HL-60/S4 (cell line): ENCODE data around the gene ARHGAP9.
"Not testable (repeated sequence)": the region's sequence is repeated elsewhere in the genome, so short reads cannot be mapped to it uniquely, and the experiment has no call there.

Experiments
- in situ Hi-C: fragments of 300-500 bp; cut with MboI; formaldehyde crosslinking; loops from 2 replicates; pipeline ENCODE4 v1.14.3; 2022; ENCODE audit warnings: low sequenced_read_pairs

Gene ARHGAP9

DNA sequence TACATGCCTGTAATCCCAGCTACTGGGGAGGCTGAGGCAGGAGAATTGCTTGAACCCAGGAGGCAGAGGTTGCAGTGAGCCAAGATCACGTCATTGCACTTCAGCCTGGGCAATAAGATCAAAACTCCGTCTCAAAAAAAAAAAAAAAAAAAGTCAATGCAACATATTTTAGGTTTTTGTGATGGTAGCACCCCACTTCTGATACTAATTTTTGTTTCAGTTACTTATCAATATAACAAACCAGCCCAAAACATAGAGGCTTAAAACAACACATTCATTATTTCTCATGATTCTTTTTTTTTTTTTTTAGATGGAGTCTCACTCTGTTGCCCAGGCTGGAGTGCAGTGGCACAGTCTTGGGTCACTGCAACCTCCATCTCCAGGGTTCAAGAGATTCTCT is 38.3 kb downstream of the ARHGAP9 start:
- in situ Hi-C loops: not testable (repeated sequence)

DNA sequence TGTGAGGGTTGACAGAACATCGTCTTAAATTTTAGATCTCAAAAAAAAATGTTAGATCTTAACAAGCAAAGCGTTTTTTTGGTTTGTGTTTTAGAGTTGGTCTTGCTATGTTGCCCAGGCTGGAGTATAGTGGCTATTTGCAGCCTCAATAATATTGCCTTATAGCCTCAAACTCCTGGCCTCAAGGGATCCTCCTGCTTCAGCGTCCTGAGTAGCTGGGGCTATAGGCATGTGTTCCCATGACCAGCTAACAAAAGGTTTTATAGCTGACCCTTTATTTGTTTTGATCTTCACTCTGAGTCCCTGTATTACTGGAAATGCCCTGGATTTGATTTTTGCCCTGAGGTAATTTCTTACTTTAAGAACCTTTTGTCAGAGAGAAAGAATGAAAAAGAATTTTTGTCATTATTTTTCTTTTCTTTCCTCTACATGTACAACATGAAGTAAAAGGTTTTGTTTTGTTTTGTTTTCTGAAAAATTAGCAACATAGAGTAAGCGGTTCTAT is 39.9 kb downstream of the ARHGAP9 start:
- in situ Hi-C loops: no loop called here

DNA sequence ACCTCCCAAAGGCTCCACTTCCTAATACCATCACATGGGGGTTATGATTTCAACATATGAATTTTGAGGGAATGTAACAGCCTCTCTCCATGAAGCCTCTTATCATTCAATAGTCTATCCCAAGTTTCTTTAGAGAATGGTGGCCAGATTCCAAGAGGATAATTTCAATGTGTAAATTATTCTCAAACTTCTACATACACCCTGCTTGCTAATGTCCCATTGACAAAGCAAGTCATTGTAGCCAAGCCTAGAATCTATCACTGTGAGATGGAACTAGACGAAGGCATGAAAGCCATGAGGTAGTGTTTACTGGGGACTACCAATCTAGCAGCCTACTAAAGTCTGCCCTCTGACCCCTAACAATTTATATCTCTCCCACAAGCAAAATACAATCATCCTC is 41.3 kb downstream of the ARHGAP9 start:
- in situ Hi-C loops: no loop called here

DNA sequence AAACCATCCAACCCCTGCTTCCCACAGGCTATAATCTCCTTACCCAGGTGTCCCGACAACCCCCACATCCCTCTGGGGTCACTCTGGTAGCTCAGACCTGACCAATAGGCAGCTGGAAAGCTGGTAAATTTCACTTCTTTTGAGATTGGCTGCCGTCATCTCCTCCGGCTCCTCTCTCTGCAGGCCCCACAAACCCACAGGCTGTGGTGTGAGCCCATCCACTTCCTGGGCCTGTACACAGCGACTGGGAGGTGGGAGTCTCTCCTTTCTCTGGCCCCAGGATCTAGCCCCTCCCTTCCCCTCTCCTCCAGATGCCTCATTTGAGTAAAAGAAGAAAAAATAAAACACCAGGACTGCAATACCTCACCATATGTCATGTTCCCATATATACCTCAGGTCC is 44.4 kb downstream of the ARHGAP9 start:
- in situ Hi-C loops: no loop called here

DNA sequence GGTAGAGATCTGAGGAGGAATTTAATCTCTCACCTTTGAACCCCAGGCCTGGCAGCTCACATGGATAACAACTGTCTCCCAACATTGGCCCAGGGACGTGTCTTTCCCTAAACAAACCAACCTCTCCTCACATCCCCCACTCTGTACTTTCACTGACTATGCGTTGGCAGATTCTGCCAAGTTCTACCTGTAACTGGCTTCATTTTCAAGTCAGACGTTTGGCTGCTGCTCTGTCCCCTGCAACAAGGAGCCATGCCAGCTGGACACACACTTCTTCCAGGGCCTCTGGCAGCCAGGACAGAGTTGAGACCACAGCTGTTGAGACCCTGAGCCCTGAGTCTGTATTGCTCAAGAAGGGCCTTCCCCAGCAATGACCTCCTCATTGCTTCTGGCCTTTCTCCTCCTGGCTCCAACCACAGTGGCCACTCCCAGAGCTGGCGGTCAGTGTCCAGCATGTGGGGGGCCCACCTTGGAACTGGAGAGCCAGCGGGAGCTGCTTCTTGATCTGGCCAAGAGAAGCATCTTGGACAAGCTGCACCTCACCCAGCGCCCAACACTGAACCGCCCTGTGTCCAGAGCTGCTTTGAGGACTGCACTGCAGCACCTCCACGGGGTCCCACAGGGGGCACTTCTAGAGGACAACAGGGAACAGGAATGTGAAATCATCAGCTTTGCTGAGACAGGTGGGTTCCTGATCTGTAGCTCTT is 45.0 kb downstream of the ARHGAP9 start, which contains the start of gene INHBC:
INHBC (plus strand) TSS at position 268 of the 707 bp plus-strand sequence; CDS start at position 371, 103 bp downstream.
- in situ Hi-C loops: no loop called here

DNA sequence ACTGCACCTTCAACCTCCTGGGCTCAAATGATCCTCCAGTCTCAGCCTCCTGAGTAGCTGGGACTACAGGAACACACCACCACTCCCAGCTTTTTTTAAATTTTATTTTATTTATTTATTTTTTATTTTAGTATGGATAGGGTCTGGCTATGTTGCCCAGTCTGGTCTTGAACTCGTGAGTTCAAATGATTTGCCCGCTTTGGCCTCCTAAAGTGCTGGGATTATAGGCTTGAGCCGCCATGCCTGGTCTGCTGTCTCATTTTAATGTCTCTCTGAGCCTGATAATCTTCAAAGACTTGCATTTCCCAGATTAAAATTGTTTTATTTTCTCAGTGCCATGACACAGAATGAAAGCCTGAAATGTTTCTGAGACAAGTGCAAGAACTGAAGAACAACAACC is 46.3 kb downstream of the ARHGAP9 start:
- in situ Hi-C loops: no loop called here

DNA sequence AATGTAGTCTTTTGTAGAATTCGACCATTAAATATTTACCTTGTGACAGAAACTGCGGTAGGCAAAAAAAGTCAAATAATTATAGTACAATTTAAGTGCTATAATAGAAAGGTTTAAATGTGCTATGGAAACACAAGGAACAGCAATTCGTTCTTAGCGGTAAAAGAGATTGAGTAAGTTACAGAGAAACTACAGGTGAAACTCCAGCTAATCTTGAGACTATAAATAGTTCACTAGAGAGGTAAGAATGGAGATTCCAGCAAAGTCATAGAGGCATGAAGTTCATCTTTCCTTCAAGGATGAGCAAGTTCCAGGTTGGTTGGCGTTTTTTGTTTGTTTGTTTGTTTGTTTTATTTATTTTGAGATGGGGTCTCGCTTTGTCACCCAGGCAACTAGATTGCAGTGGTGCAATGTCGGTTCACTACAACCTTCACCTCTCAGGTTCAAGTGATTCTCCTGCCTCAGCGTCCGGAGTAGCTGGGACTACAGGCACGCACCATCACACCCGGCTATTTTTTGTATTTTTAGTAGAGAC is 47.9 kb downstream of the ARHGAP9 start:
- in situ Hi-C loops: no loop called here

DNA sequence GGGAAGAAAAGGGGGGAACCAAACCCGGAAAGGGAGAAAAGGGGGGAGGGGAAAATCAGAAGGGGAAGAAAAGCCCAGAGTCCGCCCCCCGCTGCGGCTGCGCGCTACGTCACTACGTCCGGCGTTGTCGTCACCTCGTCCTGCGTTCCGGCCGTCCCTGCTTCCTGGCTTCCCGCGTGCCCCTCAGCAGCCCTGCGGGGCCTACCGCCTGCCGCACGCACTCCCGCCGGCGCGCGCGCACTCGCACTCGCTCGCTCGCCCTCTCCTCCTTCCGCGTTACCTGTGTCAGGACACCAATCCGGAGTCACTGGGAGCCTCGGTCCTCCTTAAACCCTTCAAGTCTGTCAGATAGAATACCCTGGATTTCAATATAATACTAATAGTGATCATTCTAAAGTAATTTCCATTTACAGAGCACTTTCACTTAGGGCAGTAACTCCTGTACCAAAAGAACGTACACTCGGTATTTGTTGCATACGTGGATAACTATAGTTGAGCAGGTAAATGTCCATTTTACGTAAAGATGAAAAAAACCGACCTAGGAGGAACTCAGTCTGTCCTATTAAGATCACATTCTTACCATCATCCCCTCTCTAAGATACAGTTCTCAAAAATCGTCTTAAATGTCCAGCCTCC is 48.6 kb downstream of the ARHGAP9 start, which contains the start of gene R3HDM2:
R3HDM2 (minus strand) TSS at position 113 of the 636 bp plus-strand sequence. CDS start 120,615 bp downstream, outside the sequence.
- in situ Hi-C loops: no loop called here

DNA sequence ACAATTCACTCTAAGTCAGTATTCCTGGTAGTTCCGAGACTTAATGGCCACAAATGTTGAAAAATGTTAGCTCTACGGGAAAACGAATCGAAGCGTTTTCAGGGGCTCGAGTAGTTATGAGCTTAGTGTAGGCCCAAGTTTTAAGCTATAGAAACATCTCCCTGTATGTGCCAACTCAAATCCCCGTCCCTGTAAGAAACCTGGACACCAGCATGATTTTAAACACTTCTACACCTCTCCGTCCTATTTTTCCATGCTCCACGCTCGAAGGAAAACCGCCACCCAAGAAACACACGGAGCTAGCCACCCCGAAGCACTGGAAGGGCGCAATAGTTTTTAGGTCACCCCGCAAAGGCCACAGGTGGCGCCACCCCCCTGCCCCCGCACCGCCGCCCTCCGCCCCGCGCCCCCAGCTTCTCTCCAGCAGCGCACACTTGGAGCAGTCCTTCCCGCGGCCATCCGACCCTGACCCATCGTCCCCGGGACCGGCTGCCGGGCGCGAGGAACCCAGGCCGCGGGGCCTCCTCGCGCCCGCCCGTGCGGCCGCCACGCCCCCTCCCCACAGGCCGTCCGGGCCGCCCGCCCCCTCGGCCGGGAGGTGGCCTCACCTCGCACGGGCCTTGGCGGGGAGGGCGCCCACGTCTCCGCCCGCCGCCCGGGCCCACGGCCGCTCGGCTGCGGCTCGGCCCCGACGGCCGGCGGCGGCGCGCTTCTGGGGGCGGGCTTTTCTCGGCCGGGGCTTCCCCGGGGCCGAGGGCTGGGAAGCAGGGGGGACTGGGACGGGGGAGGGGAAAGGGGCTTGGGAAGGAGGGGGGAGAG is 49.3 kb downstream of the ARHGAP9 start:
- in situ Hi-C loops: no loop called here

DNA sequence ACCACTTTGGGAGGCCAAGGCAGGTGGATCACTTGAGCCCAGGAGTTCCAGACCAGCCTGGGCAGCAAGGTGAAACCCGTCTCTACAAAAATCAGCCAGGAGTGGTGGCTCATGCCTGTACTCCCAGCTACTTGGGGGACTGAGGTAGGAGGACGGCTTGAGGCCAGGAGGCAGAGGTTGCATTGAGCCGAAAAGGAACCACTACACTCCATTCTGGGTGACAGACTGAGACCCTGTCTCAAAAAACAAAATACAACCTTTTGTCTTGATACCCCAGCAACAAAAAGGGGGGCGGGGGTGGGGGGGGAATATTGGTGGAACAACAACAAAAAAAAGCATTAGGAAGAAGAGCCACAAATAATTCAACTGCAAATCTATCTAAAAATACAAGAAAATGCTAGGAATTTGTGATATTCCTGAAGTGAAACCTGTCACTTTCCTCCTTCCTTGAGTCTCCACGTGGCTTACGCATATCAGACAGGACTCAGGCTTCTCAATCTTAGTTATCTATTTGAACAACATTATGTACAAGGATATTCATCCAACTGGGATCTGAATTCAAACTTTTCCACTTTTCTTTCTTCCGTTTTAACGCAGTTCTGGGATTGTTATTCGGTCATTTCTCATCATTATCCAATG is 50.1 kb downstream of the ARHGAP9 start:
- in situ Hi-C loops: no loop called here

DNA sequence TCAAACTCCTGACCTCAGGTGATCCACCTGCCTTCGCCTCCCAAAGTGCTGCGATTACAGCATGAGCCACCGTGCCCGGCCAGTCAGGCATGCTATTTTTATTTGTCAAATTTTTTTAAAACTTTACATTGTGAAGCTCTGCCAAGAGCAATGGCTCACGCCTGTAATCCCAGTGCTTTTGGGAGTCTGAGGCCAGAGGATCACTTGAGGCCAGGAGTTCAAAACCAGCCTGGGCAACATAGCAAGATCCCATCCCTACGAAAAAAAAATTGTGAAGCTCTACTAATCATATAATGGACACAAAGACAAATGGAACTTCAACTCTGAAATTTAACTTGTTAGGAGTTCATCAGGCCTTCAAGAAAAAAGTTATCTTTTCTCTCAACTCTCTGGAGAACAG is 50.7 kb downstream of the ARHGAP9 start:
- in situ Hi-C loops: no loop called here

DNA sequence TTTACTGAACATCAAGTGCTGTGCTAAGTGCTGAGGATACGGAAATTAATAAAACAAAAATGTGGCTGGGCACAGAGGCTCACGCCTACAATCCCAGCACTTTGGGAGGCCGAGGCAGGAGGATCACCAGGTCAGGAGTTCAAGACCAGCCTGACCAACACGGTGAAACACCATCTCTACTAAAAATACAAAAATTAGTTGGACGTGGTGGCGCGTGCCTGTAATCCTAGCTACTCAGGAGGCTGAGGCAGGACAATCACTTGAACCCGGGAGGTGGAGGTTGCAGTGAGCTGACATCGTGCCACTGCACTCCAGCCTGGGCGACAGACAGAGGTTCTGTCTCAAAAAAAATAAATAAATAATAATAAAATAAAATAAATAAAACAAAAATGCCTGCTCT is 52.7 kb downstream of the ARHGAP9 start:
- in situ Hi-C loops: not testable (repeated sequence)
